SK-N-SH (cell line): Measurements from ENCODE around the gene ABCC2. TPM values are rescaled to one million over a fixed set of nuclear protein-coding genes. Genes with fewer than 3 reads are reported as not detected.

Source experiments
- CTCF ChIA-PET: fragments of 300-600, 350-600 bp; formaldehyde crosslinking; extraction: SDS; loops from one replicate; lab custom pipeline; 2021; lab: Yijun Ruan, JAX
- POLR2A ChIA-PET: fragments of 350-600 bp; sonication (Branson Sonifier 250); formaldehyde crosslinking; extraction: SDS; loops from one replicate; lab custom pipeline; 2020; ENCODE audit warnings: antibody characterized with exemption, inconsistent platforms; lab: Yijun Ruan, JAX
- DNase-seq: peaks from one replicate; pipeline ENCODE4 v3.0.0; 2012
- H2AFZ ChIP-seq: fragments of 200-600 bp; sonication (generic); 2 replicates; pipeline ENCODE4 v1.8.1; 2016; ENCODE audit warnings: antibody characterized with exemption, mild to moderate bottlenecking, low read depth
- H3F3A ChIP-seq: fragments of 200-600 bp; sonication (generic); replicated peaks from 2 replicates; pipeline ENCODE3; 2016; ENCODE audit warnings: antibody characterized with exemption, mild to moderate bottlenecking; ENCODE audit not compliant: insufficient read depth
- H3K27ac ChIP-seq, 2 experiments: fragments of 200-500 bp in 1 of 2; fragments of 200-600 bp in 1 of 2; sonication (Bioruptor generic) in 1 of 2; sonication (generic), shearing (Covaris generic) in 1 of 2; 2 replicates each; pipeline versions ENCODE4 v1.5.1 to v1.6.1; 2014 to 2016; ENCODE audit warnings: low read depth in 2 of 2, inconsistent platforms in 1 of 2, low read length in 1 of 2, mild to moderate bottlenecking in 1 of 2, mixed read lengths in 1 of 2
- H3K27me3 ChIP-seq: fragments of 200-600 bp; sonication (generic), shearing (Covaris generic); 2 replicates; pipeline ENCODE4 v1.6.1; 2016; ENCODE audit warnings: mixed run types; ENCODE audit not compliant: insufficient read depth
- H3K36me3 ChIP-seq, 2 experiments: fragments of 200-500 bp in 1 of 2; fragments of 200-600 bp in 1 of 2; sonication (Bioruptor generic) in 1 of 2; sonication (generic) in 1 of 2; replicated peaks in 1 of 2; 2 replicates each; pipeline versions ENCODE3 to v1.5.1; 2014 to 2016; ENCODE audit warnings: low read length in 1 of 2, mild to moderate bottlenecking in 1 of 2; ENCODE audit not compliant: insufficient read depth in 2 of 2, control insufficient read depth in 1 of 2
- H3K4me1 ChIP-seq, 2 experiments: fragments of 200-500 bp in 1 of 2; fragments of 200-600 bp in 1 of 2; sonication (Bioruptor generic) in 1 of 2; sonication (generic), shearing (Covaris generic) in 1 of 2; 2 replicates each; pipeline versions ENCODE4 v1.5.1 to v1.6.1; 2014 to 2016; ENCODE audit warnings: low read depth in 1 of 2, low read length in 1 of 2, mixed run types in 1 of 2; ENCODE audit not compliant: insufficient read depth in 2 of 2, control insufficient read depth in 1 of 2
- H3K4me2 ChIP-seq: fragments of 200-600 bp; sonication (generic), shearing (Covaris generic); 2 replicates; pipeline ENCODE4 v1.6.1; 2017; ENCODE audit warnings: mixed run types
- H3K4me3 ChIP-seq, 2 experiments: fragments of 200-500 bp in 1 of 2; fragments of 200-600 bp in 1 of 2; sonication (Bioruptor generic) in 1 of 2; sonication (generic), shearing (Covaris generic) in 1 of 2; 2 replicates each; pipeline versions ENCODE4 v1.5.1 to v1.8.1; 2014 to 2016; ENCODE audit warnings: low read depth in 2 of 2, inconsistent platforms in 1 of 2, low read length in 1 of 2, mild to moderate bottlenecking in 1 of 2, mixed read lengths in 1 of 2, moderate library complexity in 1 of 2
- H3K79me2 ChIP-seq: fragments of 200-600 bp; sonication (generic); 2 replicates; pipeline ENCODE4 v1.8.1; 2017; ENCODE audit warnings: mild to moderate bottlenecking; ENCODE audit not compliant: insufficient read depth
- H3K9ac ChIP-seq: fragments of 200-600 bp; sonication (generic); 2 replicates; pipeline ENCODE4 v1.6.1; 2017; ENCODE audit warnings: mixed run types
- H3K9me2 ChIP-seq: fragments of 200-600 bp; sonication (generic); 2 replicates; pipeline ENCODE4 v1.6.1; 2017; ENCODE audit warnings: mixed run types
- H3K9me3 ChIP-seq: fragments of 200-600 bp; sonication (generic); 2 replicates; pipeline ENCODE4 v1.6.1; 2017; ENCODE audit warnings: mixed run types, mild to moderate bottlenecking, moderate library complexity
- H4K20me1 ChIP-seq: fragments of 200-600 bp; sonication (generic); 2 replicates; pipeline ENCODE4 v1.6.1; 2017; ENCODE audit warnings: mild to moderate bottlenecking, mixed run types; ENCODE audit not compliant: insufficient read depth
- CHD2 ChIP-seq: fragments of 150-350 bp; IDR thresholded peaks from 2 replicates; pipeline ENCODE4 v1.6.1; 2018; ENCODE audit warnings: low read length; ENCODE audit not compliant: partially characterized antibody
- CTCF ChIP-seq: fragments of 200-600 bp; sonication (generic); IDR thresholded peaks from 2 replicates; pipeline ENCODE4 v1.6.1; 2017; ENCODE audit warnings: antibody characterized with exemption, mild to moderate bottlenecking, moderate library complexity
- FOXJ3 ChIP-seq: sonication (generic); formaldehyde crosslinking; IDR thresholded peaks from 2 replicates; pipeline ENCODE4 v1.5.1; 2020; ENCODE audit warnings: mild to moderate bottlenecking, missing genetic modification reagents
- FOXM1 ChIP-seq: IDR thresholded peaks from 2 replicates; pipeline ENCODE4 v1.4.0; 2012; ENCODE audit warnings: low read depth, mild to moderate bottlenecking
- GATA2 ChIP-seq: sonication (generic); formaldehyde crosslinking; IDR thresholded peaks from 2 replicates; pipeline ENCODE4 v1.5.0; 2020; ENCODE audit warnings: mild to moderate bottlenecking, missing genetic modification reagents
- IRF3 ChIP-seq: fragments of 150-350 bp; IDR thresholded peaks from 2 replicates; pipeline ENCODE4 v1.6.1; 2016; ENCODE audit warnings: mild to moderate bottlenecking, low read depth, low read length
- MEF2A ChIP-seq: IDR thresholded peaks from 2 replicates; pipeline ENCODE4 v1.4.0; 2012; ENCODE audit warnings: low read depth, borderline replicate concordance
- MXI1 ChIP-seq: IDR thresholded peaks from 2 replicates; pipeline ENCODE4 v1.6.1; 2012; ENCODE audit warnings: mild to moderate bottlenecking, low read depth, low read length, improper control_type of control experiment
- NRF1 ChIP-seq: IDR thresholded peaks from 2 replicates; pipeline ENCODE4 v1.6.1; 2012; ENCODE audit warnings: low read depth, mild to moderate bottlenecking, low read length
- PBX3 ChIP-seq: IDR thresholded peaks from 2 replicates; pipeline ENCODE4; 2012
- RAD21 ChIP-seq: IDR thresholded peaks from 2 replicates; pipeline ENCODE4 v1.6.1; 2012; ENCODE audit warnings: mild to moderate bottlenecking, low read length
- REST ChIP-seq: IDR thresholded peaks from 2 replicates; pipeline ENCODE4 v1.6.1; 2012; ENCODE audit warnings: mild to moderate bottlenecking, low read depth, low read length, moderate library complexity
- RXRA ChIP-seq: IDR thresholded peaks from 2 replicates; pipeline ENCODE4 v1.4.0; 2012; ENCODE audit warnings: low read depth, mild to moderate bottlenecking, borderline replicate concordance
- SMC3 ChIP-seq: IDR thresholded peaks from 2 replicates; pipeline ENCODE4 v1.6.1; 2012; ENCODE audit warnings: low read depth, low read length, improper control_type of control experiment
- TAF1 ChIP-seq: IDR thresholded peaks from 2 replicates; pipeline ENCODE4 v1.6.1; 2012; ENCODE audit warnings: low read depth, mild to moderate bottlenecking, low read length, moderate library complexity, borderline replicate concordance
- YY1 ChIP-seq: IDR thresholded peaks from 2 replicates; pipeline ENCODE4 v1.4.0; 2012; ENCODE audit warnings: low read depth, mild to moderate bottlenecking
- ZBTB33 ChIP-seq: IDR thresholded peaks from 2 replicates; pipeline ENCODE4 v1.4.0; 2012; ENCODE audit warnings: low read depth, borderline replicate concordance
- WGBS: methylation state at CpG from one replicate; pipeline ENCODE4 v1.1.6; 2017; ENCODE audit warnings: low lambda C conversion rate; 5-methylcytosine and 5-hydroxymethylcytosine counted together
- polyA plus RNA-seq, 3 experiments: library from polyadenylated mRNA; depleted of rRNA; stranded (reverse); fragments of >200 nt; gene quantifications; 2 replicates each; pipeline ENCODE4 v1.2.3, GENCODE V29; 2012

The ABCC2 gene
- polyA plus RNA-seq, 1 of the 3 experiments (the other 2 are of a cell fraction), result 0.48 TPM

GRCh38 chr10:99895867-99896266 lies 113.4 kb downstream of the ABCC2 start:
- Histone ChIP-seq H3K79me2 (peaks cover 48% of the 10 kb centered on the region), H3K36me3 (peaks cover 44 to 80% of the 10 kb centered on the region in 2 experiments), H3F3A (peaks cover 34% of the 10 kb centered on the region), H3K4me2 (no peak overlapping the region), H3K27me3 (no peaks in the 10 kb centered on the region), H3K4me1 (no peaks in the 10 kb centered on the region), H3K9me3 (no peaks in the 10 kb centered on the region), H4K20me1 (no peaks in the 10 kb centered on the region), H3K27ac (peak overlapping the region in 1 of 2 experiments; percentile 0; a peak in 1 of 4 replicates), H3K9me2 (no peaks in the 10 kb centered on the region), H2AFZ (no peak overlapping the region), H3K4me3 (no peak overlapping the region), H3K9ac (no peak overlapping the region)
- 93% methylated on average over 9 of the region's 9 CpGs for WGBS
- DNase-seq, result no peak
- TF ChIP-seq TAF1 (no peak), RXRA (no peak), CTCF (no peak), PBX3 (no peak), RAD21 (no peak), ZBTB33 (no peak), GATA2 (no peak), CHD2 (no peak), SMC3 (no peak), REST (no peak), MEF2A (no peak), YY1 (no peak), FOXM1 (no peak), IRF3 (no peak), MXI1 (no peak), FOXJ3 (CRISPR knock-in tag) (no peak), NRF1 (no peak)
- ChIA-PET CTCF (no interaction called here), POLR2A (no interaction called here)
